ENCODE measurements around the gene MRFAP1L1. TPM values are rescaled to one million over a fixed set of nuclear protein-coding genes. Genes with fewer than 3 reads are reported as not detected.

MRFAP1L1 gene
- total and polyA plus RNA-seq, 2 experiments from 2014 or later, result 43.9 to 44.1 TPM

- Histone ChIP-seq H2AFZ (no peak overlapping the region), H3F3A (ENCODE audit: insufficient read depth) (no peaks in the 10 kb centered on the region), H3K4me1 (ENCODE audit: insufficient read depth) (peaks cover 8% of the 10 kb centered on the region), H4K20me1 (ENCODE audit: insufficient read depth) (no peaks in the 10 kb centered on the region), H3K9me2 (ENCODE audit: insufficient read depth) (no peaks in the 10 kb centered on the region), H3K27ac (no peak overlapping the region), H3K36me3 (ENCODE audit: low read depth) (peaks cover 12% of the 10 kb centered on the region), H3K79me2 (ENCODE audit: insufficient read depth) (peaks cover 66% of the 10 kb centered on the region), H3K27me3 (replicated peaks; ENCODE audit: insufficient read depth) (no peaks in the 10 kb centered on the region), H3K4me3 (no peak overlapping the region), H3K9ac (no peak overlapping the region), H3K9me3 (ENCODE audit: low read depth) (no peaks in the 10 kb centered on the region), H3K4me2 (ENCODE audit: unreplicated experiment) (no peak overlapping the region)
- WGBS, 2 experiments (ENCODE audit: low coverage in 1 of 2, low lambda C conversion rate in 2 of 2, missing lambda C conversion rate in 2 of 2), result 85% methylated on average over 13 of the region's 13 CpGs
- in situ Hi-C loops (cut with MboI), result no loop called here
- no peak for DNase-seq
- TF ChIP-seq EZH2phosphoT487 (IDR thresholded peaks at IDR 0.05; ENCODE audit: insufficient read depth, low read depth), result no peak
- no peak for TF ChIP-seq EZH2 (IDR thresholded peaks at IDR 0.05; ENCODE audit: insufficient read depth, poor library complexity, severe bottlenecking)
These were observed 8.3 kb downstream of the MRFAP1L1 start for GRCh38 chr4:6701371-6701770.

DNA sequence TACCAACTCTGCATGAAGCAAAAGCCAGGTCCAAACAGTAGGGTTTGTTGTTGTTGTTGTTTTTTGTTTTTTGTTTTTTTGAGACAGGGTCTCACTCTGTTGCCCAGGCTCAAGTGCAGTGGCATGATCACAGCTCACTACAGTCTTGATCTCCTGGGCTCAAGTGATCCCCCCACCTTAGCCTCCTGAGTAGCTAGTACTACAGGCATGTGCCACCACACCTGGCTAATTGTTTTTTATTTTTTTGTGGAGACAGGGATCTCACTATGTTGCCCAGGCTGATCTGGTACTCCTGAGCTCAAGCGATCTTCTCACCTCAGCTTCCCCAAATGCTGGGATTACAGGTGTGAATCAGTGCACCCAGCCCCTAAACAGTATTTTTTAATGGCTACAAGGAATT, 9.8 kb downstream of the MRFAP1L1 start:
- Histone ChIP-seq H4K20me1 (ENCODE audit: insufficient read depth) (no peaks in the 10 kb centered on the region), H3K79me2 (ENCODE audit: insufficient read depth) (peaks cover 51% of the 10 kb centered on the region), H3K4me3 (no peak overlapping the region), H3K27ac (no peak overlapping the region), H2AFZ (no peak overlapping the region), H3F3A (ENCODE audit: insufficient read depth) (no peaks in the 10 kb centered on the region), H3K27me3 (replicated peaks; ENCODE audit: insufficient read depth) (no peaks in the 10 kb centered on the region), H3K9me2 (ENCODE audit: insufficient read depth) (no peaks in the 10 kb centered on the region), H3K4me1 (ENCODE audit: insufficient read depth) (peaks cover 8% of the 10 kb centered on the region), H3K4me2 (ENCODE audit: unreplicated experiment) (no peak overlapping the region), H3K36me3 (ENCODE audit: low read depth) (peaks cover 12% of the 10 kb centered on the region), H3K9ac (no peak overlapping the region), H3K9me3 (ENCODE audit: low read depth) (no peaks in the 10 kb centered on the region)
- 94 to 100% methylated on average over 1 of the region's 1 CpG for WGBS, 2 experiments (ENCODE audit: low coverage in 1 of 2, low lambda C conversion rate in 2 of 2, missing lambda C conversion rate in 2 of 2)
- in situ Hi-C loops (cut with MboI), result no loop called here
- no peak for DNase-seq
- TF ChIP-seq EZH2phosphoT487 (IDR thresholded peaks at IDR 0.05; ENCODE audit: insufficient read depth, low read depth) (no peak), EZH2 (IDR thresholded peaks at IDR 0.05; ENCODE audit: insufficient read depth, poor library complexity, severe bottlenecking) (no peak)

- Histone ChIP-seq H3K4me3 (no peak overlapping the region), H3K27ac (no peak overlapping the region), H4K20me1 (ENCODE audit: insufficient read depth) (no peaks in the 10 kb centered on the region), H3K36me3 (ENCODE audit: low read depth) (peaks cover 12% of the 10 kb centered on the region), H3K79me2 (ENCODE audit: insufficient read depth) (peaks cover 46% of the 10 kb centered on the region), H3K4me1 (ENCODE audit: insufficient read depth) (peaks cover 8% of the 10 kb centered on the region), H2AFZ (no peak overlapping the region), H3K9me3 (ENCODE audit: low read depth) (no peaks in the 10 kb centered on the region), H3K27me3 (replicated peaks; ENCODE audit: insufficient read depth) (no peaks in the 10 kb centered on the region), H3K4me2 (ENCODE audit: unreplicated experiment) (no peak overlapping the region), H3K9ac (no peak overlapping the region), H3K9me2 (ENCODE audit: insufficient read depth) (no peaks in the 10 kb centered on the region), H3F3A (ENCODE audit: insufficient read depth) (no peaks in the 10 kb centered on the region)
- TF ChIP-seq EZH2phosphoT487 (IDR thresholded peaks at IDR 0.05; ENCODE audit: insufficient read depth, low read depth) (no peak), EZH2 (IDR thresholded peaks at IDR 0.05; ENCODE audit: insufficient read depth, poor library complexity, severe bottlenecking) (no peak)
- 69 to 71% methylated on average over 5 of the region's 5 CpGs for WGBS, 2 experiments (ENCODE audit: low coverage in 1 of 2, low lambda C conversion rate in 2 of 2, missing lambda C conversion rate in 2 of 2)
- DNase-seq, result no peak
- in situ Hi-C loops (cut with MboI), result no loop called here
These were observed 10.3 kb downstream of the MRFAP1L1 start for GRCh38 chr4:6699388-6699787.

GRCh38 chr4:6697131-6697530, 12.5 kb downstream of the MRFAP1L1 start:
- Histone ChIP-seq H3K9me2 (ENCODE audit: insufficient read depth) (no peaks in the 10 kb centered on the region), H3K4me2 (ENCODE audit: unreplicated experiment) (no peak overlapping the region), H3K36me3 (ENCODE audit: low read depth) (peaks cover 5% of the 10 kb centered on the region; the same call in 1 of the 2 replicates), H3K27me3 (replicated peaks; ENCODE audit: insufficient read depth) (no peaks in the 10 kb centered on the region), H3K9ac (no peak overlapping the region), H3K9me3 (ENCODE audit: low read depth) (no peaks in the 10 kb centered on the region), H2AFZ (no peak overlapping the region), H3K4me3 (no peak overlapping the region), H3K27ac (no peak overlapping the region), H3K79me2 (ENCODE audit: insufficient read depth) (peaks cover 24% of the 10 kb centered on the region; the same call in 1 of the 2 replicates), H4K20me1 (ENCODE audit: insufficient read depth) (no peaks in the 10 kb centered on the region), H3K4me1 (ENCODE audit: insufficient read depth) (0 out of 2 replicates have a peak, but pooled peaks cover 7% of the 10 kb centered on the region), H3F3A (ENCODE audit: insufficient read depth) (peaks cover 5% of the 10 kb centered on the region; the same call in 1 of the 2 replicates)
- in situ Hi-C loops (cut with MboI), result no loop called here
- 86 to 94% methylated on average over 6 of the region's 6 CpGs for WGBS, 2 experiments (ENCODE audit: low coverage in 1 of 2, low lambda C conversion rate in 2 of 2, missing lambda C conversion rate in 2 of 2)
- TF ChIP-seq EZH2phosphoT487 (IDR thresholded peaks at IDR 0.05; ENCODE audit: insufficient read depth, low read depth) (no peak), EZH2 (IDR thresholded peaks at IDR 0.05; ENCODE audit: insufficient read depth, poor library complexity, severe bottlenecking) (no peak)
- no peak for DNase-seq
